ENCODE results near the gene MYMX.
A peak's percentile ranks its signal among the peaks of the same experiment; 100 is the strongest.

Gene MYMX

GRCh38 chr6:44243345-44243744, 26.6 kb downstream of the MYMX start:
- peaks cover 14% of the 10 kb centered on the region for H4K20me1 ChIP-seq (ENCODE audit: insufficient read depth, low read length)
- no peak overlapping the region for H3K4me2 ChIP-seq (ENCODE audit: insufficient read depth, low read length)
- H3K9ac ChIP-seq (ENCODE audit: low read depth, low read length) = no peak overlapping the region
- ATAC-seq (ENCODE audit: insufficient read depth, low read depth) (no peak), DNase-seq (no peak)
- H3K9me3 ChIP-seq (ENCODE audit: insufficient read depth, low read length, severe bottlenecking) = no peaks in the 10 kb centered on the region
- no peak overlapping the region for H3K27ac ChIP-seq (ENCODE audit: low read length)
- no peak overlapping the region for H3K4me3 ChIP-seq (ENCODE audit: low read depth in 1 of 2, low read length in 2 of 2)
- H2AFZ ChIP-seq (ENCODE audit: low read depth, low read length) = no peak overlapping the region
- H3K4me1 ChIP-seq (ENCODE audit: insufficient read depth, low read length) = peaks cover 22% of the 10 kb centered on the region
- H3K36me3 ChIP-seq (ENCODE audit: insufficient read depth, low read length) = peaks cover 10% of the 10 kb centered on the region
- H3K27me3 ChIP-seq (ENCODE audit: insufficient read depth, low read length, poor library complexity) = no peaks in the 10 kb centered on the region
- TF ChIP-seq CTCF (IDR thresholded peaks at IDR 0.05; ENCODE audit: borderline replicate concordance, extremely low read depth, low read length, poor library complexity, severe bottlenecking) = no peak
- no peak for TF ChIP-seq EZH2 (IDR thresholded peaks at IDR 0.05; ENCODE audit: borderline replicate concordance, low read depth, low read length, severe bottlenecking)
- H3K79me2 ChIP-seq (ENCODE audit: insufficient read depth, low read length) = peaks cover 15% of the 10 kb centered on the region

- Histone ChIP-seq H3K4me3 (ENCODE audit: low read depth in 1 of 2, low read length in 2 of 2) (peak overlapping the region in 1 of 2 experiments; percentile 84; a peak in 2 of 4 replicates), H3K4me2 (ENCODE audit: insufficient read depth, low read length) (peak overlapping the region; percentile 92), H2AFZ (ENCODE audit: low read depth, low read length) (peak overlapping the region; percentile 95), H3K79me2 (ENCODE audit: insufficient read depth, low read length) (peaks cover 36% of the 10 kb centered on the region), H3K27me3 (ENCODE audit: insufficient read depth, low read length, poor library complexity) (no peaks in the 10 kb centered on the region), H4K20me1 (ENCODE audit: insufficient read depth, low read length) (peaks cover 35% of the 10 kb centered on the region), H3K4me1 (ENCODE audit: insufficient read depth, low read length) (peaks cover 42% of the 10 kb centered on the region), H3K9ac (ENCODE audit: low read depth, low read length) (peak overlapping the region; percentile 93), H3K27ac (ENCODE audit: low read length) (no peak overlapping the region), H3K36me3 (ENCODE audit: insufficient read depth, low read length) (peaks cover 31% of the 10 kb centered on the region), H3K9me3 (ENCODE audit: insufficient read depth, low read length, severe bottlenecking) (no peaks in the 10 kb centered on the region)
- no peak for TF ChIP-seq EZH2 (IDR thresholded peaks at IDR 0.05; ENCODE audit: borderline replicate concordance, low read depth, low read length, severe bottlenecking)
- TF ChIP-seq CTCF (IDR thresholded peaks at IDR 0.05; ENCODE audit: borderline replicate concordance, extremely low read depth, low read length, poor library complexity, severe bottlenecking) = no peak
- DNase-seq (no peak), ATAC-seq (ENCODE audit: insufficient read depth, low read depth) (no peak)
These were observed 28.7 kb downstream of the MYMX start for GRCh38 chr6:44245391-44245911.

DNA sequence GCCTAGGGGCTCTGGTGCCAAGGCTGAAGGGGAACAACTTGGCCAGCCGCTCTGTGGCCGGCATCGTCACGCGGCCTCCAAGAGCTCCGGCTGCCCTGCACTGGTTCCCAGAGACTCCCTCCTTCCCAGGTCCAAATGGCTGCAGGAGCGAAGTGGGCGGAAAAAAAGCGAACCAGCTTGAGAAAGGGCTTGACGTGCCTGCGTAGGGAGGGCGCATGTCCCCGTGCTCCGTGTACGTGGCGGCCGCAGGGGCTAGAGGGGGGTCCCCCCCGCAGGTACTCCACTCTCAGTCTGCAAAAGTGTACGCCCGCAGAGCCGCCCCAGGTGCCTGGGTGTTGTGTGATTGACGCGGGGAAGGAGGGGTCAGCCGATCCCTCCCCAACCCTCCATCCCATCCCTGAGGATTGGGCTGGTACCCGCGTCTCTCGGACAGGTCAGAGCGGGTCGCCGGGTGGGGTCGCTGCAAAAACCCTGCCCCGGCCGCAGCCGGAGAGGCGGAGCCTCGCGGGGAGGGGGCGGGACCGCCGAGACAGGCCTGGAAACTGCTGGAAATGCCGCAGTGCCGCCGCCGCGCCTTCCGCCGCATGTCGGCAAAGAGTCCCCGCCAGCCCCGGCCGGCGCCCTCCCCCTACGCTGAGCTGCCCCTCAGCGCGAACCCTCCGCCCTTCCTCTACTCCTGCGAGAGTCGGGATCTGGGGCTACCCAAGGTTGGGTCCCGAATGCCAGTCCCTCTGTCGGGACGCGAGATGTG, 29.4 kb downstream of the MYMX start:
- H2AFZ ChIP-seq (ENCODE audit: low read depth, low read length) = peak overlapping the region; percentile 95
- peak; percentile 83 for DNase-seq
- TF ChIP-seq CTCF (IDR thresholded peaks at IDR 0.05; ENCODE audit: borderline replicate concordance, extremely low read depth, low read length, poor library complexity, severe bottlenecking) = peak; percentile 49
- TF ChIP-seq EZH2 (IDR thresholded peaks at IDR 0.05; ENCODE audit: borderline replicate concordance, low read depth, low read length, severe bottlenecking) = no peak

More for the DNA sequence above, 29.4 kb downstream of the MYMX start:
- H4K20me1 ChIP-seq (ENCODE audit: insufficient read depth, low read length) = peaks cover 42% of the 10 kb centered on the region
- H3K4me3 ChIP-seq (ENCODE audit: low read depth in 1 of 2, low read length in 2 of 2) = peak overlapping the region; percentile 84 to 94; a peak in 3 of 4 replicates
- peak overlapping the region; percentile 92 for H3K4me2 ChIP-seq (ENCODE audit: insufficient read depth, low read length)
- no peaks in the 10 kb centered on the region for H3K9me3 ChIP-seq (ENCODE audit: insufficient read depth, low read length, severe bottlenecking)
- H3K4me1 ChIP-seq (ENCODE audit: insufficient read depth, low read length) = peaks cover 48% of the 10 kb centered on the region
- H3K9ac ChIP-seq (ENCODE audit: low read depth, low read length) = peak overlapping the region; percentile 93
- H3K36me3 ChIP-seq (ENCODE audit: insufficient read depth, low read length) = peaks cover 37% of the 10 kb centered on the region
- H3K27me3 ChIP-seq (ENCODE audit: insufficient read depth, low read length, poor library complexity) = no peaks in the 10 kb centered on the region
- peak overlapping the region; percentile 92 for H3K27ac ChIP-seq (ENCODE audit: low read length)
- peaks cover 43% of the 10 kb centered on the region for H3K79me2 ChIP-seq (ENCODE audit: insufficient read depth, low read length)
- ATAC-seq (ENCODE audit: insufficient read depth, low read depth) = peak; percentile 60

Data from DND-41 (cell line).